ENCODE measurements around the gene SNRK. TPM values are rescaled to one million over a fixed set of nuclear protein-coding genes. Genes with fewer than 3 reads are reported as not detected.

Gene SNRK
- total RNA-seq, 1 experiment from 2014 or later = 16.0 TPM

DNA sequence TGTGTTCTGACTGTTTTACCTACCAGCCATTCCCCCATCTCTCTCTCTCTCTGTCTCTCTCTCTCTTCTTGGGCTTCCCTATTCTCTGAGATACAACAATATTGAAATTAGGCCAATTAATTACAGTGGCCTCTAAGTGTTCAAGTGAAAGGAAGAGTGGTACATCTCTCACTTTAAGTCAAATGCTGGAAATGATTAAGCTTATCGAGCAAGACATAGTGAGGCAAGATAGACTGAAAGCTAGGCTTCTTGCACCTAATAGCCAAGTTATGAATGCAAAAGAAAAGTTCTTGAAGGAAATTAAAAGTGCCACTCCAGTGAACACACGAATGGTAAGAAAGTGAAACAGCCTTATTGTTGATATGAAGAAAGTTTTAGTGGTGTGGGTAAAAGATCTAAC, 21.3 kb downstream of the SNRK start:
- no peak for DNase-seq (ENCODE audit: low read depth)

DNA sequence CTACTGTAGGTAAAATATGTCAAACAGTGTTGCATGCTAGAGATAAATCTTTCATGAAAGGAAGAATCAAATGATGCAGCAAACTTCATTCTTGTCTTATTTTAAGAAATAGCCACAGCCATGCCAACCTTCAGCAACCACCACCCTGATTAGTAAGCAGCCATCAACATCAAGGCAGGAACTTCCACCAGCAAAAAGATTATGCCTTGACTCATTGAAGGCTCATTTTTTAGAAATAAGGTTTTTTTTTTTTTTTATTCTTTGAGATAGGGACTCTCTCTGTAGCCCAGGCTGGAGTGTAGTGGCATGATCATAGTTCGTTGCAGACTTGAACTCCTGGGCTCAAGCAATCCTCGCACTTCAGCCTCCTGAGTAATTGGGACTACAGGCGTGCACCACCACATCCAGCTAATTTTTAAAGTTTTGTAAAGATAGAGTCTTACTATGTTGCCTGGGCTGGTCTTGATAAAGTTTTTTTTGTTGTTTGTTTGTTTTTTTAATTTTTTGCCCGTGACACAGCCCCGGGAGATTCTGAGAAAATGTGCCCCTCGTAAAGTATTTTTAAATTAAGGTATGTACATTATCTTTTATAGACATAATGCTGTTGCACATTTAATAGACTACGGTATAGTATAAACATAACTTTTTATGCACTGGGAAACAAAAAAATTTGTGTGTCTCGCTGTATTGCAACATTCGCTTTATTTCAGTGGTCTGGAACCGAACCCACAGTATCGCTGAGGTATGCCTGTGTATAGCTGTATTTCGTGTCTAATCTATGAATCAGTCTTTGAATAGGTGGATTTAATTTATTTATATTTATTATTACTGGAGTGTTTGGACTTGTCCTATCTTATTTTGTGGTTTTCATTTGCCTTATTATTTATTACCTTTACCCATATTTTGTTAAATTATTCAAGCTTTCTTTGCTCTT, 23.3 kb downstream of the SNRK start:
- no peak for DNase-seq (ENCODE audit: low read depth)

DNA sequence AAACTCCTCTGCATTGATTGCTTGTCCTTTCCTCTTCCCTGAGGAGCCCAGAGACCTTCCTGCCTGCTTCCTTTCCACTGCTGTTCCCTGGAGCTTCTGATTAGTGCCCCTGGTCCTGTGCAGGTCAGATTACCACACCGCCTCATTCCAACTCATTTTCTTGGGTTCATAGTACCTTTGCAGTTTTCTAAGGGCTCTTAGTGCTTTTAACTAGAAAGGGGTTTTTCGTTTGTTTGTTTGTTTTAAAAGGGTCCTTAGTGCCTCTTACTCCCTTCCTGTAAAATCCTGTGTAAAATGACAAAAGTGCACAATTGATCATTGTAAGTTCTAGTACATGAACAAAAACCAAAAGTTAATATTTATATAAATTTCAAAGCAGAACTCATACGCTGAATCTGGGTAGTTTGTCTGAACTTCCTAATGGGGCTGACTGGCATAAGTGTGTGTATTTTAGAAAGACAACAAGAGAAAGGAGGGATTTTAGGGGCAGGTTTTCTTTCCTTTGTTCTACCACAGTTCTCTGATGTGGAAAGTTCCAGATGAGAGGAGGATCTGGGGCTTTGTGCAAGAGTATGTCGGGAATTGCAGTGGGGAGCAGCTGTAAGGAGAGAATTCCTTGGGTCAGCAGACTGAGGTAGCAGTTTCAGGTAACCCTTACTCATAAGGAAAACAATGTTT, 30.6 kb downstream of the SNRK start:
- no peak for DNase-seq (ENCODE audit: low read depth)

DNA sequence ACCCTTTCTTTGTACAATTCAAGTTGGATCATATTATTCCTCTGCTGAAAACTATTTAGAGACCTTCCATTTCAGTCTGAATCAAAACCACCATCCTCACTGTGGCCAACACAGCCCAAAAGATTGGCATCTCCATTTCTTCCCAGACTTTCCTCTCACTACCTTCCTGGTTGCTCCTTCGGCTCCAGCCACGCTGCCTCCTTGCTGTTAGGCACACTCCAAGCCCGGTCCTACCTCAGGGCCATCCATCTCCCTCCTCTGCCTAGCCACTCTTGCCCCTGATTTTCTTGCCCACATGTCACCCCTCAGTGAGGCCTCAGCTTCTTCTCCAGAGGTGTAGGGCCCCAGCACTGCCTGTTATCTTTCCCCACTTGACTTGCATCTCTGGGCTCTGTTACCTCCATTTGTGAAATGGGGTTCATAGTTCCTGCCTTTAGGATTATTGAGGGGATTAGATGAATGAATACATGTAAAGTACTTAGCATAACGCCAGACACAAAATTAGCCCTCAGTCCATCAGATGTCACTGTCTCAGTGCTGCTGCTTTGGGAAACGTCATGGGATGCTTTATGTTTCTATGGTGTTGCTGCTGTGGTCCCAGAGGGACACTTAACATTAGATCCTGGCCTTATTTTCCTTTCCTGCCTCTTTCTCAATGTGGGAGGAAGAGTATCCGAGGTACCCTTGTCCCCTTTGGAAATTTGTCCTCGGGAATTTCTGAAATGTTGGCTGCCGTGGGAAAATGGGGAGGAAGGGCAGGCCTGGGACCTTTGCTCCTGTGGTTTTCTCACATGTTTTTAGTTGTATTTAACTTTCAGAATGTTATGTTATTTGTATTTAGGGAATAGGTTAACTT, 31.3 kb downstream of the SNRK start:
- DNase-seq (ENCODE audit: low read depth) = no peak

DNA sequence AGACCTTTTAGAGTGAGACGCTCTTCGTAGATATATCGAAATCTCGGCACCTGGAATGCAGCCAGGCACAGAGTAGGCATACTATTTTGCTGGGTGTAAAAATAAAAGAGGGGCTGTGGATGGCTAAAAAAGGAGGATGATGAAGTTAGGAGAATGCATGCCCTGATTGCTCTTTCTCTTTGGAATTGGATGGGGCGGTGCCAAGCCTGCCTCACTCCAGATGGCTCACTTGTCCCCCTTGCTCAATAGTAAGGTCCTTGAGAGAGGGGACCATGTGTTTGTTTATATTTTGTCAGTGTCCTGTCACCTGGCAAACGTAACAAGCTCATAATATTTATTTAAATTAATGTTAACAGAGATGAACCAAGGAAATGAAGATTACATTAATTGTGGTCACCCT, 33.0 kb downstream of the SNRK start:
- no peak for DNase-seq (ENCODE audit: low read depth)

DNA sequence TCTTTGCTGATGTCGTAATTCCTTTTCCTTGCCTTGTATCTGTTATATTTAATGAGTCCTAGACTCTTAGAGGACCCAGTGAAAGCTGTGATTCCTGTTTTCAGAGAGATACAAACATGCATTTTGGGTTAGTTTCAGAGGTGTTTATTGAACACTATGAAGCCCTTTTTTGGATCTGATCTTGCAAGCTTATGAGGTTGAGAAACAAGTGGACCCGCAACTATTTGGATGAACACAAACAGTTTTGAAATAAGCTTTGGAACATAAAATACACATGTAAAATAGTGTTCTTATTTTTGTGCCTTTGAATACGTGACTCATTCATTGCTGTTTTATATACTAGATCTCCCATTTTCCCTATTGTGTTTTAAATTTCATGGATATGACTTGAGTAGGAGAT, 33.5 kb downstream of the SNRK start:
- no peak for DNase-seq (ENCODE audit: low read depth)

DNA sequence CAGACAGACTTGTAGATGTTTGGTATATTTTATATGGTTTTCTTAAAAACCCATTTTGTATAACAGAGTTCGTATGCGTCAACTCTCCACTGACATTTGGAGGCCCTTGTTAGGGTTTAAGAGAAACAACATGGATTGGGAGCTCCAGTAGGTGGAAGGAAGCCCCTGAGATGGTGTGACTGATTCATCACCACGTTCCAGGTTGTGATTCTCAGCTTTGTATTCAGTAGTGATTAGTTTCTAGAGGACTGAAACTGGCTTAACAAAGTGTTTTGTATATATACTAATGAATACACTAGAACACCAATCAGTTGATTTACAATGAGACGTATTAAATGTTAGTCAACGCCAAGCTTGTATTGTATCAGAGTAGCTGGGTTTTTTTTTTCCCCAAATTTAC, 33.9 kb downstream of the SNRK start:
- no peak for DNase-seq (ENCODE audit: low read depth)

- no peak for DNase-seq (ENCODE audit: low read depth)
Measured at GRCh38 chr3:43323541-43323940, 37.2 kb downstream of the SNRK start.

DNA sequence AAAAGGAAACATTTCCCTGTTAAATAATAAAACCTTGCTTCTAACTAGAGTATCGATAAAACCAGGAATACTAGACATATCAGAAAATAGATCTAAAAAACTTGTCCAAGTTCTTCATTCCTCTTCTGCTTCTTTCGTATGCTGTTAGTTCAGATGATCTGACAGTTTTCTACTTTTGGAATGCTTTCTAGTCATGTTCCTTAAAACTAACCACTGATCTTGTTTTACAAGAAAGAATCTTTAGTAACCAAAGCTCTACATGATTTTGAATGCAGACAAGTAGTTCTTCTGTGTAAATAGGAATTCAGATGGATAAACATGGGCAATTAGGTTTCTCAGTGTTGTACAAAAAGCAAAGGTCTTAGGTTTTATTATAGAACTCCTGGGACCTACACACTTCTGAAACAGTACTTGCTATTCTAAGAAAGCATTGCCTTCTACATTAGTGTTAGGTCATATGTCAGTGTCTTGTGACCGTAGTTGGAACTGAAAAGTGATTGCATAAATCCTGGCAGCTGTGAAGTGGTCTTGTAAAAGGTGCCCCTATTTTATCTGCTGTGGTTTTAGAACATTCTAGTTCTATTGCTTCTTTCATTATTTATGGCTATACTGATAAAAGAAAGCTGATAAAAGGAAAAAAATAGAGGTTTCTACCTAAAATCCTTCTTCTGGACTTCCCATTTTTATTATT, 40.7 kb downstream of the SNRK start:
- DNase-seq (ENCODE audit: low read depth) = no peak

- no peak for DNase-seq (ENCODE audit: low read depth)
Measured at GRCh38 chr3:43327582-43327979, 41.2 kb downstream of the SNRK start.

DNA sequence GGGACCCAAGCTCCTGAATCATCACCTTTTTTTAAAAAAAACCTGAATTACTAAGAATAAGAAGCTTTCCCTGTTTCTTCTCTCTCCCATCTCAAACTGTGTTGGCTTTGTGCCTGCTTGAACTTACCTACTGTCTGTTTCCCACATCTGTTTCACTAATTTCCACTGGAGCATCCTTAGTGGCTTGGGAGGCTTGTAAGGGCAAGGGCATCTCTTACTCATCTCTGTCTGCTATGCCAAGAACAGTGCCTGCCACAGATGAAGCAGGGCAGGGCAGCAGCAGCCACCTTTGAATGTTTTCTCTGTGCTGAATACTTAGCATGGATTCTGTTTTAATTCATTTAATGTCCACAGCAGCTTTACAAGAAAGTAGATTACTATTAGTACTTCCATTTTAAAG, 42.3 kb downstream of the SNRK start:
- DNase-seq (ENCODE audit: low read depth) = peak; percentile 22

DNA sequence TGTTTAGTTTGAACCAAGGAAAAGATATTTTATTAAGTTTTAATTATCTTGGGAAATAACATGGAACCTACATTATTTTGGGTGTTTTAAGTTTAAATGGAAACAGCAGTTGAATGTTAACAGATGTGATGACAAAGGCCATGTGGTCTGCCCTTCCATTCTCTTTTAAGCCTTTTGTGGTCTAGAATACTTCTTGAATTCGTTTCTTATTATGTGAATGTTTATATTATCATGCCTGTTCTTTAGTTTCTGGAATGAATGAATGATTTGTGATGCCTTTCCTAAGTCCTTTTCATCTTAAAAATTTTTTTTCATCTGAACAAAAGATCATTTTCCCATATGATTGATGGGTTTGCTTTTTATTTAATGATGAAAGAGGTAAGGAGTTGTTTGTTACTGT, 44.6 kb downstream of the SNRK start:
- peak; percentile 7 for DNase-seq (ENCODE audit: low read depth)

DNA sequence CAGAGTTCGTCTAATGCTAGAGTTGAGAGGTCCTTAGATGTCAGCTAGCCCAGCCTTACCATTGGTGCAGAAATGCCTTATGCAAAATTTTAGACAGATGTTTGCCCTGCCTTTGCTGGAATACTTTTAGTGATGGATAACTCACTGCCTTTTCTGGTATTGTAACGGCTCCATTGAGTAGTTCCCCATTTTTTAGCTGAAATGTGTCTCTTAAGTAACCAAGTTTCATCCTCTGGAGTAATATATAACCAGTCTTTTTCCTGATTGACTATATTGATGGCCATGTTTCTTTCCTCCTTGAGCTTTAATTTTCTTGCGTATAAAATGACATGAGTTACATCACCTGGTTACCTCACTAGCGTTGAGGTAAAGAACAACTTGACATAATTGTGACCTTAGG, 45.0 kb downstream of the SNRK start:
- DNase-seq (ENCODE audit: low read depth) = no peak

GRCh38 chr3:43334976-43335375, 48.6 kb downstream of the SNRK start:
- no peak for DNase-seq (ENCODE audit: low read depth)

DNA sequence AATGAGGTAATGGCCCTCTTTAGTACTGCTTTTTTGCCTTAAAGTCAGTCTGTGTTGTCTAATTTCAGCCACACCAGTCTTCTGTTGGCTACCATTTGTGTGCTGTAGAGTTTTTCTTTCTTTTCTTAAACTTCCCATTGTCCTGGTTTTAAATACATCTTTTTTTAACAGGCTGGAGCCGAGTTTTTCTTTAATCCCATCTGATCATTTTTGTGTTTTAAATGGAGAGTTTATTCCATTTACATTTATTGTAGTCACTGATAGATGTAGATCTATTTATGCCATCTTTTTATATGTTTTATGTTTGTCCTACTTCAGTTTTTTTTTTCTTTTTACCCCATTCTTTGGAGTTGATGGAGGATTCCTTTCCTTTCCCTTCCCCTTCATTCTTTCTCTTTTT, 49.5 kb downstream of the SNRK start:
- no peak for DNase-seq (ENCODE audit: low read depth)

- no peak for DNase-seq (ENCODE audit: low read depth)
Measured at GRCh38 chr3:43338295-43338694, 52.0 kb downstream of the SNRK start.

DNA sequence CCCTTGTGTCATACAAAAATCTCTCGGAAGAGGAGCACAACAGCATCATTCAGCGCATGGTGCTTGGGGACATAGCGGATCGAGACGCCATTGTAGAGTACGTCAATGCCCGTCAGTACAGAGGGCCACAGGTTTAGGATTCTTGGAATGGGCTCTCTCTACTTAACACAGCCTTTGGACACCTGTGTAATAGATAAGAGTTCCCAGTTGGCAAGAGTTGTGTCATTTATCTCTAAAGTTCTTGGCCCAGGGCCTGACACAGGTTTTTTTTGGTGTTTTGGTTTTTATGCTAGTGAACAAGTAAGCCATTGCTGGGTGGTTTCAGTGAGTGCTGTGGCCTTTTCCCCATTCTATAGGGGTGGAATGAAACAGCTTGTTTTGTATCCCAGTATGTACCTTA, 54.1 kb downstream of the SNRK start:
- no peak for DNase-seq (ENCODE audit: low read depth)

DNA sequence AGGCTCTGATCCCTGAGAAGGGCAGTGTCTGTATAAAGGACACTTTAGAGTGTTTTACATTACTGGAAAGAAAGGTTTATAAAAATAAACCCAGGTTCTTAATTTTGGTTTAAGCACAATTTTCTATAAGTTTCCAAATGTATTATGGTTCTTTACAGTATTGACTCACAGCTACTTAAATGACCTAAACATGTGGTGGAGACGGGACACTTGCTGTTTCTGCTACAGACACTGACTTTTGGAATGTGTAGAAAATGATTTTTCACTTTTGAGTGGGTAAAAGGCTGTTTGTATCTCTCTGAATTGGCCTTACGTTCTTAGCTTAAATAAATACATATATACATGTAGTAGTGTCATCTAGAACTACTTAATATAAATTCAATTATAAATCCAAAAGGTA, 55.4 kb downstream of the SNRK start:
- no peak for DNase-seq (ENCODE audit: low read depth)

GRCh38 chr3:43343185-43343584, 56.8 kb downstream of the SNRK start:
- DNase-seq (ENCODE audit: low read depth) = no peak

DNA sequence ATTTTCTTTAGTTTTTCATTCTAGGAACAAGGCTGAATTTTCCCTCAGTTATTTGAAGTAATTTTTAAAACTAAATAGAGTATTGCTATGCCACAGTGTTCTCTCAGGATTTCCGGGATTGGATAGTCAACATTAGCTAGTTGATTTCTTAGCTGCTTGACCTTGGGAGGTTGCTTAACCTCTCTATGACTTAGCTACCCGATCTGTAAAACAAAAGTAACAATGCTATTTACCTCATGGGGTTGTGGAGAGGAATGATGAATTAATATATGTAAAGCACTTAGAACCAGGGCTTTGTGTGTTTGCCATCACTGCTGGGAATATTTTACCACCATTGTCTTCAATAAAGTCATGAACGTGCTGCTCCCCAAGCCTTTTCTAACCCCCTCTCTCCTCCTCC, 57.5 kb downstream of the SNRK start:
- DNase-seq (ENCODE audit: low read depth) = no peak

DNA sequence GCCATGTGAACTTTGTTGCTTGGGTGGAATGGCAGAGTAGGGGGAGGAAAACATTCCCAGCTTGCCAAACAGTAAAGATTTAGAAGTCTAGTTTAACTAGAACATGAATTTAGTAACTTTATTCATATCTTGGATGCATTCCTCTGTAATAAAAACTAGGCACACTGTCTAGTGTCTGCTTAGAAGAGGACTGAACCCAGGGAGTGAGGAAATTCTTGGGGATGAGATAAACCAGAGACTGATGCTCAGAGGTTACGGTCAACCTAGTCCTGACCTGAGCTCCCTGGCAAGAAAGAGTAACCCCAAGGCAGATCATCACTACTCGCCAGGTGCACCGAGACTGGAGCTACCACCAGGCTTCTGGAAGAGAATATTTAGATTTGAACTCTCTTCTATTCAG, 58.2 kb downstream of the SNRK start:
- DNase-seq (ENCODE audit: low read depth) = no peak

DNA sequence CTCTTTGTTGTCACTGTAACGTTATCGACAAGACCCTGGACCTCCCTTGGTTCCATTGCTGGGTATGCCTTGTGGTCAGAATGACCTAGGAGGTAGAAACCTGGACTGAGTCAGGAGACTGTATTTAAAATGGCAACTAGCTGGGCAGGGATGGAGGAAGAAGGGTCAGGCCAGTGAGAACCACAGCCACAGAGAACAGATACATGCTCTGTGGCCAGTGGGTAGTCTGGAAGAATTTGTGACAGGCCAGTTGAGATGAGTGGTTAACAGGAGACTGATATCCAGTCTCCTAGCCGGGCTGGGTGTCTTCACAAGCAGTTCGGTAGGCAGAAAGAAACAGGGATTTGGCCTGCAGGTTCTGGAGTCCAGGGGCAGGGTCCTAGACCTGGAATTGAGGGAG, 58.9 kb downstream of the SNRK start:
- DNase-seq (ENCODE audit: low read depth) = no peak
